DMS 273 (cell line): Measurements from ENCODE around the gene PRRC1.

Source experiments
- DNase-seq: peaks from one replicate; lab custom pipeline; 2025; ENCODE audit not compliant: unreplicated experiment; lab: John Stamatoyannopoulos, UW

The PRRC1 gene

GRCh38 chr5:127602896-127603844 is 85.7 kb downstream of the PRRC1 start:
- DNase-seq, result no peak
